GM23248 (cell line): ENCODE data around the gene SLC15A3. TPM values are rescaled to one million over a fixed set of nuclear protein-coding genes. Genes with fewer than 3 reads are reported as not detected.

ENCODE experiments used
- DNase-seq: peaks from one replicate; pipeline ENCODE4 v3.0.0-alpha.2; 2015
- H2AFZ ChIP-seq: fragments of 200-600 bp; sonication (generic); 2 replicates; pipeline ENCODE4 v1.6.1; 2016; ENCODE audit warnings: antibody characterized with exemption
- H3F3A ChIP-seq: fragments of 200-600 bp; sonication (generic); 2 replicates; pipeline ENCODE4 v1.6.1; 2016; ENCODE audit warnings: mild to moderate bottlenecking, antibody characterized with exemption, mixed run types; ENCODE audit not compliant: insufficient read depth
- H3K27ac ChIP-seq: fragments of 200-600 bp; sonication (generic); 2 replicates; pipeline ENCODE4 v1.5.1; 2016; ENCODE audit warnings: mild to moderate bottlenecking
- H3K27me3 ChIP-seq: fragments of 200-600 bp; sonication (generic); replicated peaks from 2 replicates; pipeline ENCODE4 v1.6.1; 2016; ENCODE audit warnings: mild to moderate bottlenecking; ENCODE audit not compliant: insufficient read depth
- H3K36me3 ChIP-seq: fragments of 200-600 bp; sonication (generic); 2 replicates; pipeline ENCODE4 v1.6.1; 2016; ENCODE audit warnings: low read depth, mild to moderate bottlenecking
- H3K4me1 ChIP-seq: fragments of 200-600 bp; sonication (generic); 2 replicates; pipeline ENCODE4 v1.6.1; 2016; ENCODE audit warnings: mild to moderate bottlenecking; ENCODE audit not compliant: insufficient read depth
- H3K4me2 ChIP-seq: fragments of 200-600 bp; sonication (generic); one replicate; pipeline ENCODE4 v1.6.1; 2016; ENCODE audit warnings: mild to moderate bottlenecking; ENCODE audit not compliant: unreplicated experiment
- H3K4me3 ChIP-seq: fragments of 200-600 bp; sonication (generic); 2 replicates; pipeline ENCODE4 v1.5.1; 2016; ENCODE audit warnings: mild to moderate bottlenecking
- H3K79me2 ChIP-seq: fragments of 200-600 bp; sonication (generic); 2 replicates; pipeline ENCODE4 v1.6.1; 2016; ENCODE audit warnings: mild to moderate bottlenecking; ENCODE audit not compliant: insufficient read depth
- H3K9ac ChIP-seq: fragments of 200-600 bp; sonication (generic); 2 replicates; pipeline ENCODE4 v1.6.1; 2016; ENCODE audit warnings: mild to moderate bottlenecking
- H3K9me2 ChIP-seq: fragments of 200-600 bp; sonication (generic); 2 replicates; pipeline ENCODE4 v1.6.1; 2016; ENCODE audit warnings: mixed run types, mild to moderate bottlenecking, moderate library complexity; ENCODE audit not compliant: insufficient read depth
- H3K9me3 ChIP-seq: fragments of 200-600 bp; sonication (generic); one replicate; pipeline ENCODE4 v1.6.1; 2017; ENCODE audit warnings: low read depth
- H4K20me1 ChIP-seq: fragments of 200-600 bp; sonication (generic); 2 replicates; pipeline ENCODE4 v1.6.0; 2016; ENCODE audit not compliant: insufficient read depth
- EZH2 ChIP-seq: fragments of 200-600 bp; sonication (generic); IDR thresholded peaks from 2 replicates; pipeline ENCODE4 v1.6.1; 2018; ENCODE audit warnings: antibody characterized with exemption, mild to moderate bottlenecking; ENCODE audit not compliant: insufficient read depth, poor library complexity, severe bottlenecking
- EZH2phosphoT487 ChIP-seq: fragments of 200-600 bp; sonication (generic); IDR thresholded peaks from 2 replicates; pipeline ENCODE4 v1.6.1; 2018; ENCODE audit warnings: antibody characterized with exemption, moderate library complexity, mild to moderate bottlenecking, low read depth; ENCODE audit not compliant: insufficient read depth
- WGBS, 2 experiments: methylation state at CpG; one replicate each; pipeline ENCODE4 v1.1.6; 2015 to 2017; ENCODE audit warnings: low lambda C conversion rate in 2 of 2, low coverage in 1 of 2; ENCODE audit errors: missing lambda C conversion rate in 2 of 2; 5-methylcytosine and 5-hydroxymethylcytosine counted together
- in situ Hi-C: fragments of 300-500 bp; cut with MboI; formaldehyde crosslinking; loops from 2 replicates; pipeline ENCODE4 v1.15.0; 2020
- polyA plus RNA-seq: library from polyadenylated mRNA; unstranded; fragments of >200 nt; fragmentation: Nextera tagmentation; extraction: Ambion mirVana; gene quantifications from 2 replicates; pipeline ENCODE4 v1.2.1, GENCODE V29; 2016
- total RNA-seq: library from RNA; depleted of rRNA; stranded (reverse); fragments of >200 nt; shearing (Covaris generic); gene quantifications from 2 replicates; pipeline ENCODE4 v1.2.3, GENCODE V29; 2014

The SLC15A3 gene
- total and polyA plus RNA-seq, 2 experiments from 2014 or later, result 1.5 to 2.2 TPM

GRCh38 chr11:60939301-60939700 lies 12.7 kb downstream of the SLC15A3 start:
- no peak overlapping the region for H3K4me3 ChIP-seq
- TF ChIP-seq EZH2 (no peak), EZH2phosphoT487 (no peak)
- H3K9me2 ChIP-seq, result no peaks in the 10 kb centered on the region
- H3K27me3 ChIP-seq, result no peaks in the 10 kb centered on the region
- no peak overlapping the region for H3K27ac ChIP-seq
- no peak for DNase-seq
- no peak overlapping the region for H3K9ac ChIP-seq
- H3K79me2 ChIP-seq, result no peaks in the 10 kb centered on the region
- WGBS, 2 experiments, result 87 to 88% methylated on average over 7 of the region's 7 CpGs
- no peaks in the 10 kb centered on the region for H3K36me3 ChIP-seq
- no peaks in the 10 kb centered on the region for H4K20me1 ChIP-seq
- H3K4me1 ChIP-seq, result no peaks in the 10 kb centered on the region
- in situ Hi-C loops, result no loop called here
- H3K9me3 ChIP-seq, result no peaks in the 10 kb centered on the region
- no peak overlapping the region for H3K4me2 ChIP-seq
- H2AFZ ChIP-seq, result no peak overlapping the region
- H3F3A ChIP-seq, result no peaks in the 10 kb centered on the region

GRCh38 chr11:60938500-60938899 lies 13.5 kb downstream of the SLC15A3 start:
- Histone ChIP-seq H2AFZ (no peak overlapping the region), H3K36me3 (no peaks in the 10 kb centered on the region), H3F3A (no peaks in the 10 kb centered on the region), H3K9me3 (no peaks in the 10 kb centered on the region), H3K9ac (no peak overlapping the region), H3K9me2 (no peaks in the 10 kb centered on the region), H3K79me2 (no peaks in the 10 kb centered on the region), H3K27ac (no peak overlapping the region), H3K4me3 (no peak overlapping the region), H4K20me1 (no peaks in the 10 kb centered on the region), H3K4me1 (no peaks in the 10 kb centered on the region), H3K4me2 (no peak overlapping the region), H3K27me3 (no peaks in the 10 kb centered on the region)
- 83 to 86% methylated on average over 8 to 9 of the region's 9 CpGs for WGBS, 2 experiments
- no peak for DNase-seq
- TF ChIP-seq EZH2, result no peak
- no peak for TF ChIP-seq EZH2phosphoT487
- in situ Hi-C loops, result no loop called here

GRCh38 chr11:60937811-60938210 lies 14.2 kb downstream of the SLC15A3 start:
- Histone ChIP-seq H3K36me3 (no peaks in the 10 kb centered on the region), H3K4me1 (no peaks in the 10 kb centered on the region), H3K4me3 (no peak overlapping the region), H3K9me2 (no peaks in the 10 kb centered on the region), H3K9me3 (no peaks in the 10 kb centered on the region), H3F3A (no peaks in the 10 kb centered on the region), H4K20me1 (no peaks in the 10 kb centered on the region), H3K79me2 (no peaks in the 10 kb centered on the region), H3K9ac (no peak overlapping the region), H2AFZ (no peak overlapping the region), H3K27me3 (no peaks in the 10 kb centered on the region), H3K27ac (no peak overlapping the region), H3K4me2 (no peak overlapping the region)
- WGBS, 2 experiments, result 82 to 87% methylated on average over 8 of the region's 8 CpGs
- no peak for DNase-seq
- in situ Hi-C loops, result no loop called here
- TF ChIP-seq EZH2phosphoT487, result no peak

- no peaks in the 10 kb centered on the region for H3K9me3 ChIP-seq
- 78 to 79% methylated on average over 11 to 12 of the region's 12 CpGs for WGBS, 2 experiments
- H4K20me1 ChIP-seq, result no peaks in the 10 kb centered on the region
- H3K4me2 ChIP-seq, result no peak overlapping the region
- H3F3A ChIP-seq, result no peaks in the 10 kb centered on the region
- TF ChIP-seq EZH2phosphoT487, result no peak
- no peak for TF ChIP-seq EZH2
- H3K9me2 ChIP-seq, result no peaks in the 10 kb centered on the region
- no peak overlapping the region for H3K4me3 ChIP-seq
- no peak overlapping the region for H2AFZ ChIP-seq
- H3K4me1 ChIP-seq, result no peaks in the 10 kb centered on the region
- no peaks in the 10 kb centered on the region for H3K79me2 ChIP-seq
- DNase-seq, result no peak
- H3K36me3 ChIP-seq, result no peaks in the 10 kb centered on the region
- H3K27me3 ChIP-seq, result no peaks in the 10 kb centered on the region
- in situ Hi-C loops, result no loop called here
- no peak overlapping the region for H3K9ac ChIP-seq
- no peak overlapping the region for H3K27ac ChIP-seq
Observed at GRCh38 chr11:60937144-60937527, 14.8 kb downstream of the SLC15A3 start.

- H3F3A ChIP-seq, result no peaks in the 10 kb centered on the region
- TF ChIP-seq EZH2phosphoT487 (no peak), EZH2 (no peak)
- H3K9me2 ChIP-seq, result no peaks in the 10 kb centered on the region
- no peak overlapping the region for H3K4me2 ChIP-seq
- no peak overlapping the region for H3K4me3 ChIP-seq
- no peaks in the 10 kb centered on the region for H3K27me3 ChIP-seq
- H3K79me2 ChIP-seq, result no peaks in the 10 kb centered on the region
- no peak for DNase-seq
- no peak overlapping the region for H3K27ac ChIP-seq
- H4K20me1 ChIP-seq, result no peaks in the 10 kb centered on the region
- no peaks in the 10 kb centered on the region for H3K9me3 ChIP-seq
- in situ Hi-C loops, result no loop called here
- no peak overlapping the region for H3K9ac ChIP-seq
- H2AFZ ChIP-seq, result no peak overlapping the region
- WGBS, 2 experiments, result 72 to 75% methylated on average over 14 to 16 of the region's 18 CpGs
- H3K4me1 ChIP-seq, result no peaks in the 10 kb centered on the region
- no peaks in the 10 kb centered on the region for H3K36me3 ChIP-seq
Observed at GRCh38 chr11:60936467-60937143, 15.4 kb downstream of the SLC15A3 start.
